ENCODE measurements around the gene MINK1. TPM values are rescaled to one million over a fixed set of nuclear protein-coding genes. Genes with fewer than 3 reads are reported as not detected.
A peak's percentile ranks its signal among the peaks of the same experiment; 100 is the strongest.

The MINK1 gene
- total and polyA plus RNA-seq, 9 donors: 37.6 to 177 (median 95.8) TPM

DNA sequence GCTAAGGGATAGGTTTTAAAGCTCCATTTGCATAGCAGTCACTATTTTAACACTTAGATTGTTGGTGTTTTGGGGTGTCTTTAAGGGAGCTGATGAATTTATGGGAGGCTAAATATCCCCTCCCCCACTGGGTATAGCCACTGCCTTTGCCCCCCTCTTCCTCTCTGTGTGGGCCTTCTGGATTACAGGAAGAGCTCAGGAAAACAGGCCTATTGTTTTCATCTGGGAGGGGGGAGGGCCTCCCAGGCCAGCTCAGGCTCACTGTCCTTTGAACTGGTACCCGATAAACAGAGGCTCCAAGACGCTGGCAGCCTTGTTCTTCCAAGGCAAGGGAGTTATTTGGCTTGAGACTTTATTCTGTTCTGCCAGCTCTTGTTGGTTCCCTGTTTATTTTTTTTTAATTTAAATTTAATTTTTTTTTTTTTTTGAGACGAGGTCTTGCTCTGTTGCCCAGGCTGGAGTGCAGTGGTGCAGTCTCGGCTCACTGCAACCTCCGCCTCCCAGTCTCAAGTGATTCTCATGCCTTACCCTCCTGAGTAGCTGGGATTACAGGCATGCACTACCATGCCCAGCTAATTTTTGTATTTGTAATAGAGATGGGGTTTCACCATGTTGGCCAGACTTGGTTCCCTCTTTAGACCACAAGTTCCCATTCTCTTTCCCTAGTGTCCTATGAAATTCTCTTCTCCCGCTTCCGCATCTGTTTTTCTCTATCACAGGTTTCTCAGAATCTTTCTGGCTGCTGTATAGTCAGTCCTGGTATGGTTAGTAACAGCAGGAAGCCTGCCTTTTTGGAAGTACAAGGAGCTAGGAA lies 25.1 kb downstream of the MINK1 start:
- no peak for TF ChIP-seq POLR2A (IDR thresholded peaks at IDR 0.05)
- TF ChIP-seq, protein P1, sequence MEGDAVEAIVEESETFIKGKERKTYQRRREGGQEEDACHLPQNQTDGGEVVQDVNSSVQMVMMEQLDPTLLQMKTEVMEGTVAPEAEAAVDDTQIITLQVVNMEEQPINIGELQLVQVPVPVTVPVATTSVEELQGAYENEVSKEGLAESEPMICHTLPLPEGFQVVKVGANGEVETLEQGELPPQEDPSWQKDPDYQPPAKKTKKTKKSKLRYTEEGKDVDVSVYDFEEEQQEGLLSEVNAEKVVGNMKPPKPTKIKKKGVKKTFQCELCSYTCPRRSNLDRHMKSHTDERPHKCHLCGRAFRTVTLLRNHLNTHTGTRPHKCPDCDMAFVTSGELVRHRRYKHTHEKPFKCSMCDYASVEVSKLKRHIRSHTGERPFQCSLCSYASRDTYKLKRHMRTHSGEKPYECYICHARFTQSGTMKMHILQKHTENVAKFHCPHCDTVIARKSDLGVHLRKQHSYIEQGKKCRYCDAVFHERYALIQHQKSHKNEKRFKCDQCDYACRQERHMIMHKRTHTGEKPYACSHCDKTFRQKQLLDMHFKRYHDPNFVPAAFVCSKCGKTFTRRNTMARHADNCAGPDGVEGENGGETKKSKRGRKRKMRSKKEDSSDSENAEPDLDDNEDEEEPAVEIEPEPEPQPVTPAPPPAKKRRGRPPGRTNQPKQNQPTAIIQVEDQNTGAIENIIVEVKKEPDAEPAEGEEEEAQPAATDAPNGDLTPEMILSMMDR (IDR thresholded peaks at IDR 0.05): no peak
- no peak for TF ChIP-seq EP300 (IDR thresholded peaks at IDR 0.05)
- intact Hi-C loops (cut with DNase I): no loop called here

DNA sequence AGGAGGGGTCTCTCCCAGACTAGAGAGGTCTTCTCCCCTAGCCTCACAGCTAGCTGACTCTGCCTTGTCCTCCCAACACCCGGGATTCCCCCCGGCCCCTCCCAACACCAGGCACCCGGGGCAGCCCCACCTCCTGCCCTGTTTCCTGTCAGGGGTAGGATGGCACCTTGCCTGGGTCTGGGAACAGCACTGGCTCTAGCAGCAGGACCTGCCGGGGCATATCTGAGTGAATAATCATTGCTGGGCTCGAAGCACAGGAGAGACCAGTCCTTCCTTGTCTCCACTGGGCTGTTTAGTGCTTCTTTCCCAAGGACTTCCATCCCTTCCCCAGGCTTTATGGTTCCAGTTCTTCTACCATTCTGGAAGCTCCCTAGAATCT lies 25.7 kb downstream of the MINK1 start:
- WGBS, 3 donors: 36 to 47% (median 37%) methylated on average over 5 of the region's 5 CpGs
- intact Hi-C loops (cut with DNase I): no loop called here
- Histone ChIP-seq H3K27me3 (no peaks in the 10 kb centered on the region), H3K4me1 (ENCODE audit: insufficient read depth) (peaks cover 16% of the 10 kb centered on the region), H3K9me3 (no peaks in the 10 kb centered on the region), H3K4me3 (no peak overlapping the region), H3K27ac (peak overlapping the region; percentile 22 to 59), H3K36me3 (no peaks in the 10 kb centered on the region)
- peak in 2 of 5 donors; percentile 39 to 55 for DNase-seq
- TF ChIP-seq EP300 (IDR thresholded peaks at IDR 0.05): no peak
- TF ChIP-seq, protein P1 (IDR thresholded peaks at IDR 0.05): no peak
- no peak for TF ChIP-seq POLR2A (IDR thresholded peaks at IDR 0.05)

More for the DNA sequence above, 25.1 kb downstream of the MINK1 start:
- Histone ChIP-seq H3K4me3 (no peak overlapping the region), H3K9me3 (no peaks in the 10 kb centered on the region), H3K27me3 (no peaks in the 10 kb centered on the region), H3K36me3 (no peaks in the 10 kb centered on the region), H3K27ac (peak overlapping the region; percentile 22 to 59), H3K4me1 (ENCODE audit: insufficient read depth) (peaks cover 16% of the 10 kb centered on the region)
- DNase-seq: peak in 1 of 5 donors; percentile 48
- WGBS, 3 donors: 42 to 57% (median 53%) methylated on average over 7 of the region's 7 CpGs

DNA sequence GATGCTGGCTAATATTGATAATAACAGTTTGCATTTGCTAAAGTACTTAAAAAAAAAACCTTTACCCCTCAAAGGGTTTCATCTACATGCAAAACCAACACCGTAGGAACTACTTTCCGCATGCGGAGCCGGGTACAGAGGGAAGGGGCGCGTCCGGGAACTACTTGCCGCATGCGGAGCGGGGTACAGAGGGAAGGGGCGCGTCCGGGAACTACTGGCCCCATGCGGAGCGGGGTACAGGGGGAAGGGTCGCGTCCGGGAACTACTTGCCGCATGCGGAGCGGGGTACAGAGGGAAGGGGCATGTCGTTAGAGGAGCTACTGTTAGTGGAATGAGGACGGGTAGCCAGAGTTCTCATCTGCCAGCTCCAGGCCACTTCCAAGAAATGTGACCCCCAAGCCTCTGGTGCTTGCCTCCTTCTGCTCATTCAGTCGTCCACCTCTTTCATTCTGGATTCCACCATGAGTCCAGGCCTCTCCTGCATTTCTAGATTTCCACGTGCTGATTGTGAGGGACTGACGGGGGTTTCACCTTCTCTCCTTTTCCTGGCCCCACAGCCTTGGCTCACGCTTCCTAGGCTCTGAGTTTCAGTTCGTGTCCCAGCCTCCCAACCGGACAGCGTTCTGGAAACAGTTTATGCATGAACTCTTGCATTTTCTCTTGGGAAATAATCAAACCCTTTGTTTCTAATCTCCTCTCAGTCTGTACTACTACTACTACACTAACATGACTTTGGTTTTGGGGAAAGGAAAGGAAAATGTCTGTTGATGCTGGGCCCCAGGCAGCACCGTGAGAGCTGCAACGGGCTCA lies 26.9 kb downstream of the MINK1 start:
- Histone ChIP-seq H3K4me3 (no peak overlapping the region), H3K27ac (no peak overlapping the region), H3K9me3 (no peaks in the 10 kb centered on the region), H3K27me3 (no peaks in the 10 kb centered on the region), H3K4me1 (ENCODE audit: insufficient read depth) (peaks cover 16% of the 10 kb centered on the region), H3K36me3 (no peaks in the 10 kb centered on the region)
- TF ChIP-seq, protein P1 (IDR thresholded peaks at IDR 0.05): no peak
- TF ChIP-seq EP300 (IDR thresholded peaks at IDR 0.05) (no peak), POLR2A (IDR thresholded peaks at IDR 0.05) (no peak)
- intact Hi-C loops (cut with DNase I): no loop called here
- 80 to 83% (median 81%) methylated on average over 32 of the region's 32 CpGs for WGBS, 3 donors
- DNase-seq: no peak

DNA sequence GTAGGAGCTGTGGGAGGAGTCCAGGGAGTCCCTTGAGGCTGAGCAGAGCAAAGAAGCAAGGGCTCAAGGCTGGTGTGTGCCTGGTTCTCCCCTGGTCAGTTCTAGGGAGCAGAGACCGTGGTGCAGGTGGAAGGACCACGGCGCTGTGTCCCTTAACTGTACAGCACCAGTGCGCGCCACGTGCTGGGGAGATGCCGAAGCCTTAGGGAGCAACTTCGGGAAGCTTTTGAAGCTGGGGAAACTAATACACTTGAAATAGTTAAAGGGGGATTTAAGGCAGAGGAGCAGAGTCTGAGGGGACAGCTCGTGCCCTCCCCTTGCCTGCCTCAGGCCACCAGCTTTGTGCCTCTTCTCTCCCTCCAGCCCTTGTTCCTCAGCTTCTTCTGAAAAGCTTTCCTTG lies 27.5 kb downstream of the MINK1 start:
- Histone ChIP-seq H3K27ac (no peak overlapping the region), H3K27me3 (no peaks in the 10 kb centered on the region), H3K36me3 (no peaks in the 10 kb centered on the region), H3K9me3 (no peaks in the 10 kb centered on the region), H3K4me1 (ENCODE audit: insufficient read depth) (peaks cover 16% of the 10 kb centered on the region), H3K4me3 (no peak overlapping the region)
- intact Hi-C loops (cut with DNase I): no loop called here
- DNase-seq: no peak
- no peak for TF ChIP-seq EP300 (IDR thresholded peaks at IDR 0.05)
- TF ChIP-seq, protein P1 (IDR thresholded peaks at IDR 0.05): no peak
- no peak for TF ChIP-seq POLR2A (IDR thresholded peaks at IDR 0.05)
- 88 to 93% (median 89%) methylated on average over 9 of the region's 9 CpGs for WGBS, 3 donors

All from ovary (tissue), 9 donors.